HL-60 (cell line): ENCODE measurements around the gene NID2.

ENCODE experiments used
- GABPA ChIP-seq: IDR thresholded peaks from 2 replicates; pipeline ENCODE4 v1.6.1; 2012; ENCODE audit warnings: low read depth
- POLR2AphosphoS5 ChIP-seq: IDR thresholded peaks from 2 replicates; pipeline ENCODE4 v1.6.1; 2012; ENCODE audit warnings: low read depth
- TF ChIP-seq, protein P1 (sequence below): IDR thresholded peaks from one replicate; pipeline ENCODE4 v1.5.1; 2011; ENCODE audit warnings: low read length, control low read depth, inconsistent platforms; ENCODE audit not compliant: insufficient read depth

DNA sequence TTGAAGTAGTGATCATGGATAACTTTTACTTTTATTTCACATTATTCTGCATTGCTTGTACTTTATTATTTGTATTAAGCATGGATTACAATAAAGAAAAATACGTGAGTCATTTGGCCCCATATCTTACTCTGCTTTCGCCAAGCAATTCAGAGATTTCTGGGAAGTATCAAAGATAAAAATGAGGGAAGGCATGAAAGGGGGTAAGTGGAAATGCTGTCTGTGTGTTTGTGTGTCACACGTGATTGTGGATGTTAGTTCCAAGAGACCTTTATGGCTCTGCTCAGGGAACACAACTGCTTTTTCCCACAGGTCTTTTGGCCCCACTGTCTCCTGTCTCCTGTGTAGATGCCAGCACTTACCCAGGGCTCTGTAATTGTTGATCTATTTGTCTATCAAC is 10.5 kb downstream of the NID2 start:
- TF ChIP-seq, protein P1, sequence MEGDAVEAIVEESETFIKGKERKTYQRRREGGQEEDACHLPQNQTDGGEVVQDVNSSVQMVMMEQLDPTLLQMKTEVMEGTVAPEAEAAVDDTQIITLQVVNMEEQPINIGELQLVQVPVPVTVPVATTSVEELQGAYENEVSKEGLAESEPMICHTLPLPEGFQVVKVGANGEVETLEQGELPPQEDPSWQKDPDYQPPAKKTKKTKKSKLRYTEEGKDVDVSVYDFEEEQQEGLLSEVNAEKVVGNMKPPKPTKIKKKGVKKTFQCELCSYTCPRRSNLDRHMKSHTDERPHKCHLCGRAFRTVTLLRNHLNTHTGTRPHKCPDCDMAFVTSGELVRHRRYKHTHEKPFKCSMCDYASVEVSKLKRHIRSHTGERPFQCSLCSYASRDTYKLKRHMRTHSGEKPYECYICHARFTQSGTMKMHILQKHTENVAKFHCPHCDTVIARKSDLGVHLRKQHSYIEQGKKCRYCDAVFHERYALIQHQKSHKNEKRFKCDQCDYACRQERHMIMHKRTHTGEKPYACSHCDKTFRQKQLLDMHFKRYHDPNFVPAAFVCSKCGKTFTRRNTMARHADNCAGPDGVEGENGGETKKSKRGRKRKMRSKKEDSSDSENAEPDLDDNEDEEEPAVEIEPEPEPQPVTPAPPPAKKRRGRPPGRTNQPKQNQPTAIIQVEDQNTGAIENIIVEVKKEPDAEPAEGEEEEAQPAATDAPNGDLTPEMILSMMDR: no peak
- TF ChIP-seq POLR2AphosphoS5: no peak
- no peak for TF ChIP-seq GABPA
